ENCODE measurements around the gene MAP3K8. TPM values are rescaled to one million over a fixed set of nuclear protein-coding genes. Genes with fewer than 3 reads are reported as not detected.

Gene MAP3K8
- total and polyA plus RNA-seq, 2 of the 8 experiments (the other 6 are each of a cell fraction or from before 2014, with no cell fraction given): 5.6 to 6.0 TPM

GRCh38 chr10:30447125-30447799, 13.3 kb downstream of the MAP3K8 start:
- no peak overlapping the region for H2BK12ac ChIP-seq (ENCODE audit: low read depth, low read length)
- H2BK20ac ChIP-seq (ENCODE audit: low read length): no peak overlapping the region
- H3K23ac ChIP-seq (ENCODE audit: insufficient read length): no peak overlapping the region
- no peaks in the 10 kb centered on the region for H3K9me3 ChIP-seq (ENCODE audit: insufficient read depth in 2 of 2, low read depth in 1 of 2, low read length in 1 of 2)
- WGBS, 2 experiments (ENCODE audit: extremely low coverage in 1 of 2, insufficient coverage in 1 of 2, insufficient read length in 1 of 2, insufficient replicate concordance in 2 of 2, low coverage in 1 of 2, low lambda C conversion rate in 2 of 2, missing lambda C conversion rate in 1 of 2): 88% methylated on average over 10 of the region's 10 CpGs; no CpG with 5 or more reads in 1 of the 2 experiments
- CTCF ChIA-PET (ENCODE audit: partially characterized antibody): interaction anchor here (0.8 to 1.6 kb wide), 5 partner anchors 9 to 144 kb away, joined by 3 to 5 read pairs (median 4); no protein-coding TSS in a partner anchor
- FAIRE-seq: no peak
- POLR2A ChIA-PET (ENCODE audit: partially characterized antibody): no interaction called here
- no peak overlapping the region for H2AFZ ChIP-seq (ENCODE audit: low read length)
- H3K14ac ChIP-seq (ENCODE audit: insufficient read length): no peak overlapping the region
- H3K27me3 ChIP-seq (replicated peaks in 1 of 4; ENCODE audit: control insufficient read depth in 3 of 4, extremely low read depth in 1 of 4, insufficient read depth in 3 of 4, low read length in 3 of 4): peaks cover 0 to 1% (median 0%) of the 10 kb centered on the region in 4 experiments; a peak in 1 of 7 replicates
- H2BK5ac ChIP-seq (ENCODE audit: low read depth, low read length): no peak overlapping the region
- no peaks in the 10 kb centered on the region for H3K4me1 ChIP-seq (replicated peaks in 1 of 4; ENCODE audit: control insufficient read depth in 3 of 4, insufficient read depth in 4 of 4, low read length in 3 of 4)
- no peaks in the 10 kb centered on the region for H3K79me2 ChIP-seq (ENCODE audit: control insufficient read depth in 1 of 2, insufficient read depth in 2 of 2, low read length in 2 of 2)
- H2BK15ac ChIP-seq (ENCODE audit: low read length): no peak overlapping the region
- no peak overlapping the region for H2BK120ac ChIP-seq (replicated peaks; ENCODE audit: low read depth, low read length)
- H4K5ac ChIP-seq (ENCODE audit: insufficient read length, low read depth, low read length): no peak overlapping the region
- H3K27ac ChIP-seq (ENCODE audit: low read depth, low read length): no peak overlapping the region
- no peak for TF ChIP-seq CTBP2 (IDR thresholded peaks at IDR 0.05; ENCODE audit: borderline replicate concordance, insufficient read depth, insufficient read length, low read length)
- no peak for TF ChIP-seq ASH2L (IDR thresholded peaks at IDR 0.05; ENCODE audit: low read length)
- no peak for TF ChIP-seq SRF (IDR thresholded peaks at IDR 0.05; ENCODE audit: low read depth, low read length)
- TF ChIP-seq ATF2 (IDR thresholded peaks at IDR 0.05; ENCODE audit: low read length): no peak
- TF ChIP-seq CHD1 (IDR thresholded peaks at IDR 0.05; ENCODE audit: low read depth, low read length): no peak
- no peak for TF ChIP-seq EP300 (IDR thresholded peaks at IDR 0.05; ENCODE audit: borderline replicate concordance in 1 of 2, low read depth in 2 of 2, low read length in 2 of 2)
- TF ChIP-seq BRCA1 (IDR thresholded peaks at IDR 0.05; ENCODE audit: low read depth, low read length): no peak
- no peak overlapping the region for H3K4me2 ChIP-seq (ENCODE audit: insufficient read depth in 1 of 2, low read depth in 2 of 2, low read length in 2 of 2)
- no peak overlapping the region for H3K9ac ChIP-seq (replicated peaks in 1 of 4; ENCODE audit: extremely low read depth in 1 of 4, low read depth in 3 of 4, low read length in 3 of 4)
- H3K23me2 ChIP-seq (ENCODE audit: low read depth, low read length): no peaks in the 10 kb centered on the region
- H4K20me1 ChIP-seq (replicated peaks in 1 of 2; ENCODE audit: control insufficient read depth in 1 of 2, insufficient read depth in 2 of 2, low read length in 2 of 2): peaks cover 0 to 1% of the 10 kb centered on the region in 2 experiments
- H2AK5ac ChIP-seq (ENCODE audit: low read depth, low read length): no peak overlapping the region
- H3K4ac ChIP-seq (replicated peaks; ENCODE audit: insufficient read length, low read depth, low read length): no peak overlapping the region
- no peak overlapping the region for H3K56ac ChIP-seq (replicated peaks; ENCODE audit: insufficient read length, low read depth, low read length)
- no peak overlapping the region for H4K8ac ChIP-seq (ENCODE audit: extremely low read depth, insufficient read depth, low read length)
- DNase-seq (ENCODE audit: low read depth in 1 of 2, low spot score in 2 of 2): no peak
- H4K91ac ChIP-seq (replicated peaks; ENCODE audit: insufficient read length, low read length): no peak overlapping the region
- no peak overlapping the region for H3K4me3 ChIP-seq (ENCODE audit: extremely low read depth in 1 of 4, insufficient read depth in 2 of 4, low read depth in 3 of 4, low read length in 4 of 4)
- H3K36me3 ChIP-seq (ENCODE audit: control insufficient read depth in 2 of 4, insufficient read depth in 4 of 4, low read length in 3 of 4): peaks cover 4 to 10% (median 5%) of the 10 kb centered on the region in 4 experiments; a peak in 6 of 8 replicates
- H3K79me1 ChIP-seq (ENCODE audit: low read depth, low read length): no peaks in the 10 kb centered on the region
- H3K18ac ChIP-seq (ENCODE audit: extremely low read depth, low read length): no peak overlapping the region

Measured in H1 (cell line).